Prostate gland (tissue), 2 donors: Measurements from ENCODE around the gene RCAN2. TPM values are rescaled to one million over a fixed set of nuclear protein-coding genes. Genes with fewer than 3 reads are reported as not detected.

Experiments used
- DNase-seq: peaks from one replicate; pipeline ENCODE4 v3.0.0-alpha.2; 2019; ENCODE audit warnings: low spot score
- H3K27ac ChIP-seq, 2 donors: fragments of 200-600 bp; sonication (generic); 2 replicates each; pipeline ENCODE4 v1.5.1; 2017 to 2019
- H3K27me3 ChIP-seq: fragments of 200-600 bp; sonication (generic); replicated peaks from 2 replicates; pipeline ENCODE4 v1.5.1; 2019; ENCODE audit not compliant: insufficient read depth
- H3K36me3 ChIP-seq, 2 donors: fragments of 200-600 bp; sonication (generic); 1 replicate in 1 of 2; 2 replicates in 1 of 2; pipeline versions ENCODE4 v1.5.1 to v1.8.1; 2017 to 2019
- H3K4me1 ChIP-seq: fragments of 200-600 bp; sonication (generic); replicated peaks from 2 replicates; pipeline ENCODE4 v1.5.1; 2019
- H3K4me3 ChIP-seq, 2 donors: fragments of 200-600 bp; sonication (generic); 2 replicates each; pipeline ENCODE4 v1.5.1; 2017 to 2019
- H3K9me3 ChIP-seq: fragments of 200-600 bp; sonication (generic); 2 replicates; pipeline ENCODE4 v1.5.1; 2017
- CTCF ChIP-seq, 4 experiments: fragments of 200-600 bp in 2 of 4; fragments of 450-650 bp in 2 of 4; sonication (generic) in 2 of 4; IDR thresholded peaks; 1 replicate in 3 of 4; 2 replicates in 1 of 4; pipeline ENCODE4 v1.5.1; 2016 to 2019; ENCODE audit warnings: antibody characterized with exemption in 4 of 4, mild to moderate bottlenecking in 2 of 4, moderate library complexity in 2 of 4
- POLR2A ChIP-seq: fragments of 450-650 bp; IDR thresholded peaks from one replicate; pipeline ENCODE4 v1.6.1; 2016; ENCODE audit warnings: antibody characterized with exemption, mild to moderate bottlenecking
- POLR2AphosphoS5 ChIP-seq: sonication (generic); formaldehyde crosslinking; IDR thresholded peaks from one replicate; pipeline ENCODE4 v1.6.1; 2017; ENCODE audit warnings: antibody characterized with exemption
- WGBS: methylation state at CpG from one replicate; pipeline ENCODE4 v1.1.5; 2018; 5-methylcytosine and 5-hydroxymethylcytosine counted together
- intact Hi-C: fragments of 100-400 bp; cut with DNase I; formaldehyde crosslinking; loops from one replicate; pipeline ENCODE4 v1.14.2; 2022
- total RNA-seq, 2 donors: library from RNA; depleted of rRNA; stranded (reverse); fragments of >200 nt; gene quantifications; one replicate each; pipeline ENCODE4 v1.1.0, GENCODE V29; 2016

The RCAN2 gene
- total RNA-seq, 2 donors from 2014 or later = 12.3 to 14.2 TPM

- H3K4me1 ChIP-seq = no peaks in the 10 kb centered on the region
- H3K27ac ChIP-seq = no peak overlapping the region
- no peaks in the 10 kb centered on the region for H3K36me3 ChIP-seq
- no peaks in the 10 kb centered on the region for H3K9me3 ChIP-seq
- WGBS = 96% methylated on average over 29 of the region's 29 CpGs
- DNase-seq = no peak
- intact Hi-C loops = no loop called here
- H3K4me3 ChIP-seq = no peak overlapping the region
- no peaks in the 10 kb centered on the region for H3K27me3 ChIP-seq
- TF ChIP-seq CTCF (IDR thresholded peaks at IDR 0.05) = no peak
- no peak for TF ChIP-seq POLR2AphosphoS5
- TF ChIP-seq POLR2A = no peak
These were observed 286.2 kb downstream of the RCAN2 start for GRCh38 chr6:46204880-46205650.

GRCh38 chr6:46203391-46204177, 287.7 kb downstream of the RCAN2 start:
- Histone ChIP-seq H3K4me1 (no peaks in the 10 kb centered on the region), H3K9me3 (no peaks in the 10 kb centered on the region), H3K27me3 (no peaks in the 10 kb centered on the region), H3K27ac (no peak overlapping the region), H3K4me3 (no peak overlapping the region), H3K36me3 (no peaks in the 10 kb centered on the region)
- no peak for DNase-seq
- intact Hi-C loops = no loop called here
- no peak for TF ChIP-seq POLR2A
- no peak for TF ChIP-seq CTCF (IDR thresholded peaks at IDR 0.05)
- no peak for TF ChIP-seq POLR2AphosphoS5
- 51% methylated on average over 2 of the region's 2 CpGs for WGBS

GRCh38 chr6:46201702-46202101, 289.5 kb downstream of the RCAN2 start:
- 89% methylated on average over 4 of the region's 4 CpGs for WGBS

GRCh38 chr6:46199387-46199786, 291.9 kb downstream of the RCAN2 start:
- intact Hi-C loops = no loop called here
- Histone ChIP-seq H3K4me1 (no peaks in the 10 kb centered on the region), H3K27ac (no peak overlapping the region), H3K4me3 (no peak overlapping the region), H3K27me3 (no peaks in the 10 kb centered on the region), H3K36me3 (no peaks in the 10 kb centered on the region), H3K9me3 (no peaks in the 10 kb centered on the region)
- TF ChIP-seq POLR2A = no peak
- TF ChIP-seq CTCF (IDR thresholded peaks at IDR 0.05) = no peak
- TF ChIP-seq POLR2AphosphoS5 = no peak
- 80% methylated on average over 5 of the region's 5 CpGs for WGBS
- no peak for DNase-seq

More at GRCh38 chr6:46201702-46202101, 289.5 kb downstream of the RCAN2 start:
- Histone ChIP-seq H3K27me3 (no peaks in the 10 kb centered on the region), H3K36me3 (no peaks in the 10 kb centered on the region), H3K4me3 (no peak overlapping the region), H3K9me3 (no peaks in the 10 kb centered on the region), H3K4me1 (no peaks in the 10 kb centered on the region), H3K27ac (no peak overlapping the region)
- no peak for DNase-seq
- intact Hi-C loops = no loop called here
- no peak for TF ChIP-seq POLR2A
- no peak for TF ChIP-seq POLR2AphosphoS5
- TF ChIP-seq CTCF (IDR thresholded peaks at IDR 0.05) = no peak
